ENCODE data around the gene NFIB.

The NFIB gene

GRCh38 chr9:14345354-14346230, 31.7 kb upstream of the NFIB start:
- peak overlapping the region; percentile 40 for H3K4me3 ChIP-seq (ENCODE audit: low read depth, low read length)

- no peak overlapping the region for H3K4me3 ChIP-seq (ENCODE audit: low read depth, low read length)
Measured at GRCh38 chr9:14344941-14345353, 31.0 kb upstream of the NFIB start.

DNA sequence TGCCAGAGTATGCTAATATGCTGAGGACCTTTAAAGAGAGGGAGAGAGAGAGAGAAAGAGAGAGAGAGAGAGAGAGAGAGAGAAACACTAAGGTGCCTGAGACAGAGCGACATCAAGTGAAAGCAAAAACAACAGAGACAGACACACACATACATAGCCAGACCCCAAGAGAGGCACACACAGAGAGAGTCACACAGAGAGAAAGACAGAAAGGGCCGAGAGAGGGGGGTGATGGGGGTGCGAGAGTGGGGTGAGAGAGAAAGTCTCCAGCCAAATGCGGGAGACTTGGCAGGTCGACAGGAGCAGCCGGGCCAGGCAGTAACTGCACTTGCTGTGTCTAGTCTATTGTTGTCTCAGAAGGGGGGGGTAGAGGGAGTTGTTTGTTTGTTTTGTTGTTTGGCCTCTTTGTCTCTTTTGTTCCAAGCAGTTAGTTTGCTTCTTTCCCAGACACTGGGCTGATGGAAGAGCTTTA, 30.1 kb upstream of the NFIB start:
- H3K4me3 ChIP-seq (ENCODE audit: low read depth, low read length): no peak overlapping the region

- no peak overlapping the region for H3K4me3 ChIP-seq (ENCODE audit: low read depth, low read length)
Measured at GRCh38 chr9:14343261-14344031, 29.5 kb upstream of the NFIB start.

GRCh38 chr9:14342736-14343135, 28.8 kb upstream of the NFIB start:
- H3K4me3 ChIP-seq (ENCODE audit: low read depth, low read length): no peak overlapping the region

DNA sequence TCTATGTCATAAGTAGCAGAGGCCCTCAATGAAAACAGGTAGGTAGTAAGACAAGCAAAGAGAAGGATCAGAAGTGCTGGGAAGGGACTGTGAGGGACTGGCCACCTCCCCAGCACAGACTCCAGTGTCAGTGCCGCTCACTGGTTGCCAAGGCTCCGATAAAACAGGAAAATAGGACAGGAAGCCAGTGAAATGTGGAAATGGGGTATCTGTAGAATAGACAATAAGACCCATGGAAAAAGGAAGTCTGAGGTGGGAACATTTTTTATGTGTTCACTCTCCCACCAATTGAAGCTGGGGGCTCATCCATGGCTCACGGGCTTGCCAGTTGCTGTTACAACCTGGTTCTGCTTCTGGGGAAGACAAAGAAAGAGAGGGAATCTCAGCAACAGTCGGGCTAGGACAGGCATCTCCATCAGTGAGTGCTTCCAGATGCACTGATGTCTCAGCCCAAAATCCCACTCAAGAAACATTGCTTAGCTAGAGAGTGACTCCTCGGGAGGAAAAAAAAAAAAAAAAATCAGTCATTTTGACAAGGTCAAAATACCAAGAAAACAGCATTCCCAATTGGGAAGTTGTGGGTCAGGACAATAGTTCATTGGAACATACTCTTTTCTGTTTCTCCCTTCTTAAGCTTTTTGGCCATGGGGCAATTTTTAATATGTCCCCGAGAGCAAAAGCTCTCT, 27.6 kb upstream of the NFIB start:
- H3K4me3 ChIP-seq (ENCODE audit: low read depth, low read length): no peak overlapping the region

DNA sequence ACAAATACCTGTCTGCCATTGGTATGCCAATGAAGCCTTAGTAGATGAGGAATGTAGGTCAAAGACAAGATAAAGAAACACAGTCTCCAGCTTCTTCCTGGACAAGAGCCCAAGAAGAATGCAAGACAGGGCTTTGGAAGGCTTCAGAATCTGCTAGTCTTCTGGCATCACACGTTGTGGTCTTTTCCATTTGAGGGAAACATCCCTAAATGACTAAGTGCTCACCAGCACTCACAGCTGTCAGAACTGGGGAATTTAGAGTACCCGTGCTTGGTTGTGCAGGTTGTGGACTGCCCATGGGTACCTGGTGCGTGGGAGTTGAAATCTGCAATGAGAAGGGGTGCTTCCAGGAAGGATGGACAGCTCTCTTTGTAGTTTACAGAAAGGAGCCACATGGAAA, 27.1 kb upstream of the NFIB start:
- no peak overlapping the region for H3K4me3 ChIP-seq (ENCODE audit: low read depth, low read length)

DNA sequence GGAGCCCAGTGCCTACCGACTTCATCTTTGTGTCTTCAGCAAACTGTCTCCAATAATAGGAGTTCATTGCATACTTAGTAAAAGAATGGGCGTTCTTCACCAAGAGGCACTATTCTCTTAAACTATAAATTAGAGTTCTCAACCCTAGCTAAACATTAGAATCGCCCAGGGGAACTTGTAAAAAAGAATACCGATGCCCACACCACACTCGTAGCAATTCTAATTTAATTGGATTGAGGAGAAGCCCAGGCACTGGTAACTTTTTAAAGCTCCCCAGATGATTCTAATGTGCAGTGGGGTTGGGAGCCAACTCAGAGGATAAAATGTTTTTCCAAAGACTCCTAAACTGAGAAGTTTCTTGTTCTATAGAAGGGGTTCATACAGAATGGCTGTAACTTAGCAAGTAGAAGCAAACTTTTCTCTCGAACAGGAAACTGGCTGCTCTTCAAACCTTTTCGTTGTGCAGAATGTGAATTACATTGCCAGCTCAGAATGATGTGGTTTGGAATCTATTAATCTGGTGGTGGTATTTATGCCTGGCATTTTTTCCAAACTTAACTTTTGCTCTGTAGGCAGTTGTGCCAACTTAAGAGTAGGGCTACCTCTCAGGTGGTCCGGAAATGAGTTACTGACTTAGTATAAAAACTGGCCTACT, 26.4 kb upstream of the NFIB start:
- H3K4me3 ChIP-seq (ENCODE audit: low read depth, low read length): no peak overlapping the region

DNA sequence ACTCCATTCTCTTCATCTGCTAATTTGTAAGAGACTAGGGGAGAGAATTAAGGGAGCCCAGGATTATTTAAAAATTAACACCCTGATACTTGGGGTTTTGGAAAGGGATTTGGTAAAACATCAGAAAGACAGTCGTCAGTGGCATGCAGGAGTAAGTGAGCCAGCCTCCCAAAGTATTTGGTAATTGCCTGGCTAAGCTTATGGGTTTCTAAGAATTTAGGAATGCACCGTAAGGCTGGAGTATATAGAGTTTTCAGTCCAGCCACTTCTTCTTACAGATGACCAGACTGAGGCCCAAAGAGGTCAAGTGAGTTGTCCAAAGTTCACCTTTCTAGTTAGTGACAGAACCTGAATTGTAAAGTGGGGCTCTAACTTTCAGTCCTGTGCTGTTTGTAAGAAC, 25.8 kb upstream of the NFIB start:
- no peak overlapping the region for H3K4me3 ChIP-seq (ENCODE audit: low read depth, low read length)

DNA sequence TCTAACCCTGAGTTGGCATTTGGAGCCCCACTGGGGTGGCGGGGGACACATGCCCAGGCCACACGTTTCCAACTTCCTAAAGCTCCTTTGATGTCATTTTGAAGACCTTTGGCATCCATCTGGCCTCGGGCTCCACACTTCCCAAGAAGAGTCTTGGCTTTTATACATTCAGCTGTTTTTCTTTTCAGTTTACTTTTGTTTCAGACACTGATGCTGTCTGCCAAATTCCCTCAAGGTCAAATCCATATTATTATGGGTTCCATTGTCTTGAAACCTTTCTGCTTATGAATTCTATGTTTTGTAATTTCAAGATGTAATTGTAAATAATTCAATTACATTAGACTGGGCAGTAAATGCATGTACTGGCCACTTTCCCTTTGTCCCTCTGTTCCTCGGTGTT, 23.7 kb upstream of the NFIB start:
- no peak overlapping the region for H3K4me3 ChIP-seq (ENCODE audit: low read depth, low read length)

DNA sequence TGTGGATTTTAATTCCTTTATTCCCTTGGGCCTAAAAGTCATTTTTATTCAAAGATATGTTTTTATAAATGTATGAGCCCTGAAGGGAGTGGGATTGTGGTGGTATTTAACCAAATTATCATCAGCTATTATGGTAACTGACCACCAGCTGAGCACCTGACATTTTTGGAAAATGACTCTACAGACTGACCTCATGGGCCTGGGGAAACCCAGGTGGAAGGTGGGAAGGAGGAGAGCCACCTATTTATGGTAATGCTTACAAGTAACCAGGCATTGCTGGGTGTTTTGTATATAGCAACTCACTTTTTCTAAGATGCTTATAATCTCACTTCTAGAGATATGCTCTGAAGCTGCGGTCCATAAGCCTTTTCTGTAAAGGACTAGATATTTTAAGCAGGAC, 22.3 kb upstream of the NFIB start:
- no peak overlapping the region for H3K4me3 ChIP-seq (ENCODE audit: low read depth, low read length)

GRCh38 chr9:14331120-14331519, 17.2 kb upstream of the NFIB start:
- H3K4me3 ChIP-seq (ENCODE audit: low read depth, low read length): no peak overlapping the region

DNA sequence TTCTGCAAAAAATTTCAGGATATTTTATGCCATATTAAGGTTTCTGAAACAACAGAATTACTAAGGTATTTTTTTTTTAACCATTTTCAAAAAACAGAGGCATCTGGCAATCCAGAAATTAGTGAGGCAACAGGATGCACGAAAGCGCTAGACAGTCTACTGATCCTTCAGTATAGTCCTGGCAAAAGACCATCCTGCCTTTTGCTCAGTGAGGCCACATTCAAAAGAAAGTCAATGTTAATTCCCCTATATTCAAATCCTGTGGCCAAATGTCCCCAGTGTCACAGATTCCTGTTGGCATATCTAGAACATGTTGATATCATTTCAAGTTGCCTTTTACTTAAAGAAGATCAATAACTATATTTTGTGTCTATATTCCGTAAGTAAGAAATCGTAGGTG, 13.1 kb upstream of the NFIB start:
- H3K4me3 ChIP-seq (ENCODE audit: low read depth, low read length): no peak overlapping the region

GRCh38 chr9:14326264-14326826, 12.4 kb upstream of the NFIB start:
- H3K4me3 ChIP-seq (ENCODE audit: low read depth, low read length): no peak overlapping the region

- no peak overlapping the region for H3K4me3 ChIP-seq (ENCODE audit: low read depth, low read length)
Measured at GRCh38 chr9:14325147-14325546, 11.2 kb upstream of the NFIB start.

GRCh38 chr9:14323985-14324650, 10.2 kb upstream of the NFIB start:
- H3K4me3 ChIP-seq (ENCODE audit: low read depth, low read length): no peak overlapping the region

- H3K4me3 ChIP-seq (ENCODE audit: low read depth, low read length): peak overlapping the region; percentile 65
Measured at GRCh38 chr9:14323083-14323971, 9.4 kb upstream of the NFIB start.

DNA sequence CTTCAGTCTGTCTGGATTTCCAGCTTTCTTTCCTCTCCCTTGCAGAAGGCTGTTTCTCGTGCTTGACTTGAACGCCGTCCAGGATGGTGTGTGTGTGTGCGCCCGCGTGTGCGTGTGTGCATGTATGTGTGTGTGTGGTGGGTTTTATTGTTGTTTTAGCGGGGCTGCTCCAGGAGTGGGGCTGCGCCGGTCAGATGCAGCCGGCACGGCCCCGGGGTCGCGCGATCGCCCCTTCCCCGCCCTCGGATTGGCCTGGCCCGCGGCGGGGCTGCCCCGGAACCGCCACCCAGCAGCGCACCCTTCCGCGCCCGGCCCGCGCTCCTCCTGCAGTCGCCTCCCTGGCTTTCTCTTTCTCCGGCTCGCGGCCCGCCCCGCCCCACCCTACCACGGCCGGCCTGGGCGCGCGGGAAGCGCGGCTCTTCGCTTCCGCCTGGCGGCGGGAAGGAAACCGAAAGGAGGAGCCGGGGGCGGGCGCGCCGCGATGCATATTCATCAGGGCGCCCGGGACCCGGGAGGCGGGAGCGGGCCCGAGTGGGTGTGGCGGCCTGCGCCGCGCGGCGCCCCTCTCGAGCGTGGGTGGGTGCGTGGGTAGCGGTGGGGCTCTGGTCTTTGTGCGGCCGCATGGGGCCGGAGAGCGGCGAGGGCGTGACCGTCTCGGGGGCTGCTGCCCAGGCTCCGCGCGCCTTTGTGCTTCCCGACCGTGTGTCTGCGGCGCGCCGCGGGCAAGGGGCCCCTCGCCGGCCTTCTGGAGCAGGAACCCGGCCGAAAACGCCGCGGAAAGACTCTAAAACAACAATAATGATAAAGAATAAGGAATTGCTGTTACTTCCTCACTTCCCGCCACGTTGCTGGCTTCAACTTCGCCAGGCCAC, 8.5 kb upstream of the NFIB start:
- peak overlapping the region; percentile 66 for H3K4me3 ChIP-seq (ENCODE audit: low read depth, low read length)
